ENCODE results near the gene PHLDA2. TPM values are rescaled to one million over a fixed set of nuclear protein-coding genes. Genes with fewer than 3 reads are reported as not detected.

PHLDA2 gene
- total and polyA plus RNA-seq, 9 of the 15 experiments (the other 6 are each of a cell fraction or from before 2014, with no cell fraction given) = 0.43 to 42.4 (median 4.7) TPM

GRCh38 chr11:2929950-2930703 lies 907 bp upstream of the PHLDA2 start (continued):
- TF ChIP-seq E2F6 (IDR thresholded peaks at IDR 0.05; ENCODE audit: borderline replicate concordance in 1 of 2, extremely low read depth in 1 of 2, insufficient read depth in 1 of 2, insufficient read length in 1 of 2, low read depth in 1 of 2, low read length in 1 of 2, poor library complexity in 1 of 2, severe bottlenecking in 1 of 2) (peak in 1 of 2 experiments; percentile 46), KDM1A (IDR thresholded peaks at IDR 0.05) (peak; percentile 89 to 94), RBFOX2 (IDR thresholded peaks at IDR 0.05; ENCODE audit: low read depth, low read length) (peak; percentile 73), ZNF766 (CRISPR knock-in tag; conservative IDR thresholded peaks at IDR 0.05) (no peak), ZNF398 (CRISPR knock-in tag; IDR thresholded peaks at IDR 0.05) (no peak), SMARCA5 (IDR thresholded peaks at IDR 0.05) (peak; percentile 95), TEAD1 (CRISPR knock-in tag; IDR thresholded peaks at IDR 0.05) (peak in 1 of 2 experiments; percentile 21; a peak in 1 of 4 replicates), LEF1 (IDR thresholded peaks at IDR 0.05) (0 out of 2 replicates have a peak, but pooled peaks have one; percentile 40), FOXP4 (CRISPR knock-in tag; IDR thresholded peaks at IDR 0.05; ENCODE audit: borderline replicate concordance) (no peak), TEAD2 (tag; IDR thresholded peaks at IDR 0.05) (no peak), NR2C2 (CRISPR knock-in tag; IDR thresholded peaks at IDR 0.05) (no peak), NR2C2 (tag; IDR thresholded peaks at IDR 0.05) (no peak), ESRRA (IDR thresholded peaks at IDR 0.05; ENCODE audit: borderline replicate concordance, low read depth) (no peak; the same call in 1 of the 2 replicates), DNMT1 (IDR thresholded peaks at IDR 0.05) (no peak), POLR2B (IDR thresholded peaks at IDR 0.05; ENCODE audit: low read depth, partially characterized antibody) (no peak), POLR2AphosphoS2 (IDR thresholded peaks at IDR 0.05; ENCODE audit: low read length) (no peak), GATAD2A (IDR thresholded peaks at IDR 0.05) (0 out of 2 replicates have a peak, but pooled peaks have one; percentile 38), PTRF (tag; IDR thresholded peaks at IDR 0.05) (no peak), EGR1 (conservative IDR thresholded peaks at IDR 0.05) (peak; percentile 98), L3MBTL2 (IDR thresholded peaks at IDR 0.05) (peak; percentile 61; the same call in 1 of the 2 replicates), TOE1 (IDR thresholded peaks at IDR 0.05; ENCODE audit: borderline replicate concordance) (peak; percentile 47; the same call in 1 of the 2 replicates), TOE1 (CRISPR knock-in tag; IDR thresholded peaks at IDR 0.05; ENCODE audit: borderline replicate concordance, low read depth) (no peak), ZNF583 (CRISPR knock-in tag; IDR thresholded peaks at IDR 0.05) (no peak), PURB (CRISPR knock-in tag; IDR thresholded peaks at IDR 0.05; ENCODE audit: low read depth) (no peak), HDAC2 (IDR thresholded peaks at IDR 0.05) (0 out of 2 replicates have a peak, but pooled peaks have one; percentile 74)

Data from K562 (cell line).